Measurements from ENCODE around the gene ZEB2.

Gene ZEB2

GRCh38 chr2:144519934-144520731 lies at the start of gene ZEB2:
ZEB2 (minus strand) TSS chr2:144520119; CDS start chr2:144517350, 2,769 bp downstream.
- DNase-seq = peak; percentile 88

GRCh38 chr2:144567745-144568144 lies 47.8 kb upstream of the ZEB2 start:
- no peak for DNase-seq

DNA sequence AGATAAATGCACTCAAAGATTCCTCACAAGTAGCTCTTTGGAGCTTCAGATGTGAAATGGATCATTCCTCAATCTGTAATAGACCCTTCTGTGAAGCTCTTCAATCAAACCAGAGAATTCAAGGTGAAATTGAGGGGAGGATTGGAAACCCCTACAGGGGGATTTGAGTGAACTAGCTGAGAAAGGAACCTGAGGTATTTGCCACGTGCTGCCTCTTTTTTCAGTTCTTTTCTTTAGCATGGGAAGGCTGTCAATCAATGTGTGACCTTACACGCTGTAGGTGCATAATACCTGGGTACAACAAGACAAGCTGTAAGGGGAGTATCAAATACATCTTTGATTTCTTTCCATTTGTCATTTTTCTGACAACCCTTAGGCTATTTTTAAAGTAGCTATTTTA lies 46.5 kb upstream of the ZEB2 start:
- no peak for DNase-seq

- no peak for DNase-seq
Measured at GRCh38 chr2:144560251-144560650, 40.3 kb upstream of the ZEB2 start.

GRCh38 chr2:144559681-144560080 lies 39.8 kb upstream of the ZEB2 start:
- no peak for DNase-seq

GRCh38 chr2:144559242-144559641 lies 39.3 kb upstream of the ZEB2 start:
- no peak for DNase-seq

- DNase-seq = no peak
Measured at GRCh38 chr2:144554492-144555210, 34.7 kb upstream of the ZEB2 start.

GRCh38 chr2:144553379-144553778 lies 33.5 kb upstream of the ZEB2 start:
- DNase-seq = peak; percentile 98

DNA sequence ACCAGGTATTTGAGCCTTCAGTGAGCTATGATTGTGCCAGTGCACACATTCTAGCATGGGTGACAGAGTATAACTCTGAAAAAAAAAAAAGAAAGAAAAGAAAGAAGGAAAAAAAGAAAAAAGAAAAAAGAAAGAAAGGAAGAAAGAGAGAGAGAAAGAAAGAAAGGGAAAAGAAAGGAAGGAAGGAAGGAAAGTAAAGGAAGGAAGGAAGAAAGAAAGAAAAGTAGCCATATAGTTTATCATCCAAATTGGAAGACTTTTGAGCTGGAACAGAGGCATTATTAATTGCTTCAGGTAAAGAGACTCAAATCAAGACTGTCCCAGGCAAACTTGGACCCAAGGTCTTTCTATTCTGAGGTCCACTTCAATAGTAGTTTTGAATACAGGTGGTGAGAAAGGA lies 32.9 kb upstream of the ZEB2 start:
- no peak for DNase-seq

- DNase-seq = no peak
Measured at GRCh38 chr2:144550911-144551310, 31.0 kb upstream of the ZEB2 start.

- DNase-seq = no peak
Measured at GRCh38 chr2:144550084-144550483, 30.2 kb upstream of the ZEB2 start.

DNA sequence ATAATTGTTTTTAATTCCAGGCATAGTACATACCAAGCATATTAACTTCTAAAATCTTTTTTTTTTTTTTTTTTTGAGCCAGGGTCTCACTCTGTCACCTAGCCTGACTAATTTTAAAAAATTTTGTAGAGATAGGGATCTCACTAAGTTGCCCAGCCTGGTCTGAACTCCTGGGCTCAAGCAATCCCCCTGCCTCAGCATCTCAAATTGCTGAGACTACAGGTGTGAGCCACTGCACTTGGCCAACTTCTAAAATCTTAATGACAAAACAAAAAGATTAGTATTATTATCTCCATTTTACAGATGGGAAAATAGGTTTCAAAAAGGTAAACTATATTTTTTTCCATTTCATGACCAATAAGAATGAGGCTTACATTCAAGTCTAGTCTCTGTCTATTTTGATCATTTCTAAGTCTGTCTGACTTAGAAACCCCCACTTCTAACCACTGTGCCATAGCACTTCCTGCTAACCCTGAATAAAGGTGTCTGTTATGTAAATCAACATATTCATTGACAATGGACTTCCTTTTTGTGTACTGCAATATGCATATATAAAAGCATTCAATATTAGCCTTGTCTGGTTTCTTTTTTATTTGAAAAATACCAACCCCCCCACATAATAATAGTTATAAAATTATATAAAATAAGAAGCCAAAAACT lies 28.7 kb upstream of the ZEB2 start:
- no peak for DNase-seq

- DNase-seq = no peak
Measured at GRCh38 chr2:144548088-144548487, 28.2 kb upstream of the ZEB2 start.

DNA sequence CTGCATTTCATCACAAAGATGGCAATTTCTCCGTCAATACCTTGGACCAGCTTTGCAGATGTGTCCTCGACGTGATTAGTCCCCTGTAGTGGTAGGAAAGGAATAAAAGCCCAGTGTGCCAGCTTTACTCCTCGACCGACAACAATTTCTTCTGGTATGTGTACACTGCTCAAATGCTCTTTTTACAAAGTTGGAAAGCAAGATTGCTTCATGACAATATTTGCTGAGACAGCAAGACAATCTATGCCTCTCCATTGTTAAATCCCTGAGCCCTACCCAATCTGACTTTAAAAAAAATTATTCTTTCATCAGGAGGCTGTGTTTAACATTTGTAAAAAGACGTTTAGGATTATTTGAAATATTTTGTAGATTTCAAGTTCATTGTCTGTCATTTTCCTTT lies 27.6 kb upstream of the ZEB2 start:
- DNase-seq = no peak

- DNase-seq = no peak
Measured at GRCh38 chr2:144546933-144547332, 27.0 kb upstream of the ZEB2 start.

- no peak for DNase-seq
Measured at GRCh38 chr2:144545787-144546186, 25.9 kb upstream of the ZEB2 start.

GRCh38 chr2:144544053-144544452 lies 24.1 kb upstream of the ZEB2 start:
- no peak for DNase-seq

GRCh38 chr2:144541396-144541795 lies 21.5 kb upstream of the ZEB2 start:
- peak; percentile 37 for DNase-seq

DNA sequence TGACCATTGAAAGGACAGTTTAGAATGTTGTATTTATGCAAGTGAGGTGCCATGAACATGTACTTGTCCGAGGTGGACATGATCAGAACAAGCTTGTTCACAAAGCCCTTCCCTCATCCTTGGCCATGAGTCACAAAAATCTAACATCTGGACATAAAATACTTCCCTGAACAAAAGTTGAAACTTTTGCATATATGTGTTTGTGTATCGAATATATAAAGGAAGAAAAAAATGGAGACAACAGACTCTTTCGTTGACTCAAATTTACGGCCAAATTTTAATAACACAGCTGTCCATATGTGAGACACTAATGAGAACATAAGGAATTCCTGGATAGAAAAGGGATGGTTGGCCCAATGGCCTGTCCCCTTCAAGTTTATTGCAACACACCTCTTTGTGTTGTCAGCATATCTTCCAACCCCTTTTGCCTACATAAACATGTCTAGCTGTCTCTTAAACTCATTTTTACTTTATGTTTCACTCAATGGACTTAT lies 19.4 kb upstream of the ZEB2 start:
- no peak for DNase-seq

GRCh38 chr2:144535300-144535699 lies 15.4 kb upstream of the ZEB2 start:
- no peak for DNase-seq

DNA sequence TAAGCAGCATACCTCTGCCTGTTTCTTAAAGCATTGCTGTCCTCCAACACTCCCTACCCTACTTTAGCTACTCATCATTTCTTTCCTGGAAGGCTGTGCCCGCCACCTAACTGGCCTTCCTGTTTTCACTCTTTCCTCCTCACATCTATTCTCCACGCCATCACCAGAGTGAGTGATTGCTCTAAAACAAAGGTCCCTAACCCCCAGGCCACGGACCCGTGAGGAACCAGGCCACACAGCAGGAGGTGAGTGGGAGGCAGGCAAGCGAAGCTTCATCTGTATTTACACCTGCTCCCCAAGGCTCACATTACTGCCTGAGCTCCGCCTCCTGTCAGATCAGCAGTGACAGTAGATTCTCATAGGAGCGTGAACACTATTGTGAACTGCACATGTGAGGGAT lies 13.3 kb upstream of the ZEB2 start:
- no peak for DNase-seq

DNA sequence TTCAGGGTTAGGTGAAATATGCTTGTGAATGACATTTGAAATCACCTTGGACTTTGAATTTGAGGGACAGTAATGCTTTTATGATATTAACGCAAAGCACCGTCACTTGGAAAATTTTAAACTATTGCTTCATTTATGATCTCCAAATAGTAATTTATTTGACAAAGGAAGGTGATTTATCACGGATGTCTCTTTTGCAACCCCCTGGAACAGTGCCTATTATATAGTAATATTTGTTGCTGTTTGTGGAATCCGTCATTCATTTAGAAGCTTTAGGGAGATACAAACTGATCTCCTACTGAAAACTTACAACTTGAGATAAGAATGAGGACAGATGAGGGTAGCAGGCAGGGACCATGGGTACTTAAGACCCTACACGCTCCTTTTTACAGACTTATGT lies 10.7 kb upstream of the ZEB2 start:
- no peak for DNase-seq

DNA sequence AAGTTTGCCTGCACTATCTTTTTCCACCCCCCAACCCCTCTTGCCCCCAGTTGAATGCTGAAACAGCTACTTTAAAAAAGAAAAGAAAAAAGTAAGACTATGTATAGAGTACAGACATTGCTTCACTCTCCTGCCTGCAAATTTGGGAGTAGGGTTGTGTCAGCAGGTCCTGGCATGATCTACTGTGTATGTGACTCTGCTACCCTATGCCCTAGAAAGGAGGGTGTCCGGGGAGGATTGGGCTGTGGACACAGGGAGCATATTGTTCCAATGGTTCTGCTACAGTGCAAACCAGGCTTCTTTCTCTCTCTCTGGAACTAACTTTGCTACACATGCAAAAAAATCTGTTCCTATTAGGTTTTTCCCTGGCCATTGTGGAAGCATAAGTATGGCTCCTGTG lies 9.9 kb upstream of the ZEB2 start:
- no peak for DNase-seq

- DNase-seq = no peak
Measured at GRCh38 chr2:144528108-144528507, 8.2 kb upstream of the ZEB2 start.

Measured in HCEC 1CT (cell line).